Renal cortex interstitium (tissue), 15 donors: ENCODE results near the gene PRDX2. TPM values are rescaled to one million over a fixed set of nuclear protein-coding genes. Genes with fewer than 3 reads are reported as not detected.
"Not testable (repeated sequence)": the region's sequence is repeated elsewhere in the genome, so short reads cannot be mapped to it uniquely, and the experiment has no call there.

Experiments
- DNase-seq, 11 donors: peaks; one replicate each; pipeline ENCODE4 v3.0.0-alpha.2; 2013; ENCODE audit warnings: low read depth in 9 of 11, low spot score in 4 of 11; ENCODE audit errors: extremely low read depth in 1 of 11
- long read RNA-seq, 16 experiments: transcript quantifications; one replicate each; lab custom pipeline, GENCODE V29; 2026
- polyA plus RNA-seq, 3 donors: library from polyadenylated mRNA; unstranded; fragments of 120-200 nt; gene quantifications; one replicate each; pipeline ENCODE4 v1.2.1, GENCODE V29; 2013; ENCODE audit not compliant: insufficient read length in 3 of 3

PRDX2 gene
- polyA plus RNA-seq: 100 to 1,000 TPM; 283 to 360 (median 327) TPM
- long read RNA-seq, donor 1, transcript PRDX2-201 (6 exons, 987 nt): major isoform, 176 of 242 reads
- long read RNA-seq, donor 1, partial matches to known transcripts: 43 of 242 reads
- long read RNA-seq, donor 1, other reads (novel, unspliced or antisense): 19 of 242 reads
- long read RNA-seq, donor 2, transcript PRDX2-201 (6 exons, 987 nt): major isoform, 190 of 252 reads
- long read RNA-seq, donor 2, partial matches to known transcripts: 51 of 252 reads
- long read RNA-seq, donor 2, other reads (novel, unspliced or antisense): 7 of 252 reads
- long read RNA-seq, donor 3, transcript PRDX2-201 (6 exons, 987 nt): major isoform, 255 of 380 reads
- long read RNA-seq, donor 3, transcript PRDX2-204 (4 exons, 699 nt): minor isoform, 5 of 380 reads
- long read RNA-seq, donor 3, partial matches to known transcripts: 89 of 380 reads
- long read RNA-seq, donor 3, other reads (novel, unspliced or antisense): 30 of 380 reads
- long read RNA-seq, donor 4, transcript PRDX2-201 (6 exons, 987 nt): major isoform, 178 of 259 reads
- long read RNA-seq, donor 4, partial matches to known transcripts: 59 of 259 reads
- long read RNA-seq, donor 4, other reads (novel, unspliced or antisense): 21 of 259 reads
- long read RNA-seq, donor 5: 0 reads
- long read RNA-seq, donor 6, transcript PRDX2-201 (6 exons, 987 nt): major isoform, 158 of 263 reads
- long read RNA-seq, donor 6, partial matches to known transcripts: 78 of 263 reads
- long read RNA-seq, donor 6, other reads (novel, unspliced or antisense): 22 of 263 reads
- long read RNA-seq, donor 7, transcript PRDX2-204 (4 exons, 699 nt): minor isoform, 5 of 333 reads
- long read RNA-seq, donor 7, transcript PRDX2-201 (6 exons, 987 nt): major isoform, 240 of 333 reads
- long read RNA-seq, donor 7, partial matches to known transcripts: 69 of 333 reads
- long read RNA-seq, donor 7, other reads (novel, unspliced or antisense): 17 of 333 reads
- long read RNA-seq, donor 8: 0 reads
- long read RNA-seq, donor 9, transcript PRDX2-201 (6 exons, 987 nt): major isoform, 172 of 253 reads
- long read RNA-seq, donor 9, partial matches to known transcripts: 66 of 253 reads
- long read RNA-seq, donor 9, other reads (novel, unspliced or antisense): 13 of 253 reads
- long read RNA-seq, donor 10, transcript PRDX2-201 (6 exons, 987 nt): major isoform, 212 of 284 reads
- long read RNA-seq, donor 10, partial matches to known transcripts: 58 of 284 reads
- long read RNA-seq, donor 10, other reads (novel, unspliced or antisense): 14 of 284 reads
- long read RNA-seq, donor 11, transcript PRDX2-201 (6 exons, 987 nt): major isoform, 175 of 232 reads
- long read RNA-seq, donor 11, partial matches to known transcripts: 35 of 232 reads
- long read RNA-seq, donor 11, other reads (novel, unspliced or antisense): 21 of 232 reads
- long read RNA-seq, donor 12, transcript PRDX2-201 (6 exons, 987 nt): major isoform, 51 of 72 reads
- long read RNA-seq, donor 12, partial matches to known transcripts: 21 of 72 reads
- long read RNA-seq, donor 12, other reads (novel, unspliced or antisense): 0 of 72 reads
- long read RNA-seq, donor 13: 0 reads
- long read RNA-seq, donor 14, transcript PRDX2-201 (6 exons, 987 nt): major isoform, 161 of 209 reads
- long read RNA-seq, donor 14, partial matches to known transcripts: 46 of 209 reads
- long read RNA-seq, donor 14, other reads (novel, unspliced or antisense): 0 of 209 reads
- long read RNA-seq, donor 15, transcript PRDX2-201 (6 exons, 987 nt): major isoform, 84 of 116 reads
- long read RNA-seq, donor 15, partial matches to known transcripts: 25 of 116 reads
- long read RNA-seq, donor 15, other reads (novel, unspliced or antisense): 5 of 116 reads
- long read RNA-seq, donor 16, transcript PRDX2-201 (6 exons, 987 nt): major isoform, 467 of 656 reads
- long read RNA-seq, donor 16, partial matches to known transcripts: 136 of 656 reads
- long read RNA-seq, donor 16, other reads (novel, unspliced or antisense): 49 of 656 reads

- peak in 1 of 11 donors; percentile 76 for DNase-seq
These were observed at the start of gene PRDX2, which contains the start of gene THSD8 for GRCh38 chr19:12801466-12802266. Gene PRDX2 (minus strand): TSS chr19:12801800. CDS start chr19:12801261, 539 bp downstream. Gene THSD8 (plus strand): TSS chr19:12802069. CDS start chr19:12802072, 3 bp downstream.

DNA sequence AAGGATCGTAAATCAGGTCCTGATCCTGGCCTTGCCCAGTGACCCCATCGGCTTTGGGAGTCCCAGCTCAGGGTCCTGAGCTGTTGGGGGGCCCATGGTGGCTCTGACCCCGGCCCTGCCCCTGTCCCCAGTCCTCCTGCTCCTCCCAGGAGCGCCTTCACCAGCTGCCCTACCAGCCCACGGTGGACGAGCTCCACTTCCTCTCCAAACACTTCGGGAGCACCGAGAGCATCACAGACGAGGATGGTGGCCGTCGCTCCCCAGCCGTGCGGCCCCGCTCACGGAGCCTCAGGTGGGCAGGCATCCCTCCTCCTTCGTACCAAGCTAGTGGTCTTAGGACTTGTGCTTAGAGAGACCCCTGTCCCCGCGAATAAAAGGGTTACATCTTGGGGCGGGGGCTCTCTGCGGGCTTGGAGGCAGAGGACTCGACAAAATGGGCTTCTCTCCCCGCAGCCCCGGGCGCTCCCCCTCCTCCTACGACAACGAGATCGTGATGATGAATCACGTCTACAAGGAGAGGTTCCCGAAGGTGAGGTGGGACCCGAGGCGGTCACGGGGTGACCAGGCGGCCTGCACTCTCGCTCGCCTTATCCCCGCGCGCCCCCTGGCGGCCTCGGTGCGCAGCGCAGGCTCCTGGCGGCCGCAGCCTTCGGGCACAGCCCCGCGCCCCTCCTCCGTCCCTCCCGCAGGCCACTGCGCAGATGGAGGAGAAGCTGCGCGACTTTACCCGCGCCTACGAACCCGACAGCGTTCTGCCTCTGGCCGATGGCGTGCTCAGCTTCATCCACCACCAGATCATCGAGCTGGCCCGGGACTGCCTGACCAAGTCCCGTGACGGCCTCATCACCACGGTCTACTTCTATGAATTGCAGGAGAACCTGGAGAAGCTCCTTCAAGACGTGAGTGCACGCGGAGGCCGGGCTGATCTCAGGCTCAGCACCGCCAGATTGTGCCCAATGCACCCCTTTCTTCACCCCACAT, 45.8 kb upstream of the PRDX2 start:
- DNase-seq: peak in 7 of 11 donors; percentile 54 to 79 (median 73)

DNA sequence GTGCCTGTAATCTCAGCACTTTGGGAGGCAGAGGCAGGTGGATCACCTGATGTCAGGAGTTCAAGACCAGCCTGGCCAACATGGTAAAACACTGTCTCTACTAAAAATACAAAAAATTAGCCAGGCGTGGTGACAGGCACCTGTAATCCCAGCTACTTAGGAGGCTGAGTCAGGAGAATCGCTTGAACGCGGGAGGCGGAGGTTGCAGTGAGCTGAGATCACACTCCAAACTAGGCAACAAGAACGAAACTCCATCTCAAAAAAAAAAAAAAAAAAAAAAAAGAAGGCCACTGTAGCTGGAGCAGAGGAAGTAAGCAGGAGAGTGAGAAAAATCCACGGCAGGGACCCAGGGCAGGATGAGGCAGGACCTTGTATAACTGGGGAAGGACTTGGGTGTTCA, 45.0 kb upstream of the PRDX2 start:
- not testable (repeated sequence) for DNase-seq

DNA sequence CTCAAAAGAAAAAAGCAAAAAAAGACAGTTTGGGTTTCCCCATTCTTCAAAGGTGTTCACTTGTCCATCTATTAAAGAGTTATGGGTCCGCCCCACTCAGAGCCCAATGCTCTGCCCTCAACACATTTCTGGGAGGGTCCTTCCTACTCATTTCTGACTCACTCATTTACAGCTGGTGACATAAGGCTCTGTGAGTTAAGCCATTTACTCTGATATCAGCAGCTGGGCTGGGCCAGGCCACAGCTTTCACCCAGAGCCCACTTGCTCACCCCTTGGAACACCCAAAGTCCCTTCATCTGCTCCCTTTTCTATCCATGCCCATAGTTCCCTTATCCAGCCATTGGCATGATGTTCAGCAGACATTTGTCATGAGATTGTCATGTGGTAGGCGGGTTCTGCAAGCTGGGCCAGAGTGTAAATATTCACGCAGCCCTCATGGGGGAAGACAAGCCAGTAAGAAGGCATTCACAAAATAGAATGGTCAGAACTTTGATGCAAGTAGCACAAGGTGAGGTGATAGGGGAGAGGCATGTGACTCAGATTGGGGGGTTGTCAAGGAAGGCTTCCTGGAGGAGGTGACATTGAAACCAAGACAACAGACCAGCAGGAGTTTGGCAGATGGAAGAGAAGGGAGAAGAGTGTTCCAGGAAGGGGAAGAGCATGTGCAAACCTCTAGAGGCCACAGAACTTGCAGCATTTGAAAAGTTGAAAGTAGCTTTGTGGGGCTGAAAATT, 42.6 kb upstream of the PRDX2 start:
- no peak for DNase-seq

- no peak for DNase-seq
These were observed 41.7 kb upstream of the PRDX2 start for GRCh38 chr19:12843328-12843727.

GRCh38 chr19:12842511-12842910, 40.9 kb upstream of the PRDX2 start:
- no peak for DNase-seq

DNA sequence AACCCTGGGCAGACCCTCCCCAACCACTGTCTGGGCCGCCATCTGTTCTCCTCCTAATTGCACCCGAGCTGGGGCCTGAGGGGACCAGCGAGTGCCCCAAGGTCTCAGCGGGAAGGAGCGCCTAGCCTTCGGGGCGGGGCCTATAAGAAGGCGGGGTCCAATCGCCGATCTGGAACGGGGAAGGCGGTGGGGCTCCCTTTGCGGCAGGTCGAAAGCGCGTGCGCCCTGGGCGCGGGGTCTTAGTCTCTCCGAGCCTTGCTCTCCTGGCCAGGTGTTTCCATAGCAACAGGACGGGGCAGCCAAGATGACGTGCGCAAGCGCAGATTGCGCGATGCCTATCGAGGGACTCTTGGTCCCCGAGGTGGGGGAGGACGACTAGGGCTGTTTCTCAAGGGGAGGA, 39.5 kb upstream of the PRDX2 start:
- DNase-seq: peak in 1 of 11 donors; percentile 49

GRCh38 chr19:12840091-12841079, 38.8 kb upstream of the PRDX2 start:
- peak in 1 of 11 donors; percentile 45 for DNase-seq

DNA sequence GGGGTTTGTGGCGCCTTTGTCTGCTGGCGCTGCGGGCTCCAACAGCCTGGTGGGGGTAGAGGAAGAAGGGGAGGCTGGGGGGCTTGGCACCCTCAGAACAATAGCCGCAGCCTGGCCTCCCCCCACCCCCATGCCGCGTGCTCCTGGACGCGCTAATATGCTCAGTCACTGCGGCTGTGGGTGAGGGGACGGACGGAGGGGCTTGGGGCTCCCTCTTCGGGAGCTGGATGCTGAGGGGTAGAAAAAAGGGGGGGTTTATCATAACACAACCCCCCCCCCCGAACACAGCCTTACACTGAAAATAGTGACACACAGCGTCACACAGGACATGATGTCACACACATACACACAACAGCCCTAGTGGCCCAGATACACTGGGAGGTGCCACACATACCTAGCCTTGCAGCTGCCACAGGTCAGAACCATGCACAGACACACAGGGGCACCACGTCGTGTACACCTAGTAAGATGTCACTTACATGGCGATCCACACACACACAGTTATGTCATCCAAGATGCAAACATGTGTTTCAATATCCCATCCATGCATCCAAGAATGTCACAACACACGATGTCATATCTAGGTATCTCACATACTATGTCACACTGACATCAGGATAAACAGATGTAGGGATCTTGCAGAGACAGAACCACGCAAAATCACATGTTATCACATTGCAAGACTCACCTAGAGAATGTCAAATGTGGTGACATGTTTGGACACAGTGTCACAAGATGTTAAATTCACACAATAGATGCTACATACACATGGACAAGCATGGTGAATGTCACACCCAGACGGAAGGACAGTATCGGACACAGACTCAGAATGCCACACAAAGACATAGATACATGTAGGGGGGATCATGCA, 37.5 kb upstream of the PRDX2 start:
- DNase-seq: no peak

DNA sequence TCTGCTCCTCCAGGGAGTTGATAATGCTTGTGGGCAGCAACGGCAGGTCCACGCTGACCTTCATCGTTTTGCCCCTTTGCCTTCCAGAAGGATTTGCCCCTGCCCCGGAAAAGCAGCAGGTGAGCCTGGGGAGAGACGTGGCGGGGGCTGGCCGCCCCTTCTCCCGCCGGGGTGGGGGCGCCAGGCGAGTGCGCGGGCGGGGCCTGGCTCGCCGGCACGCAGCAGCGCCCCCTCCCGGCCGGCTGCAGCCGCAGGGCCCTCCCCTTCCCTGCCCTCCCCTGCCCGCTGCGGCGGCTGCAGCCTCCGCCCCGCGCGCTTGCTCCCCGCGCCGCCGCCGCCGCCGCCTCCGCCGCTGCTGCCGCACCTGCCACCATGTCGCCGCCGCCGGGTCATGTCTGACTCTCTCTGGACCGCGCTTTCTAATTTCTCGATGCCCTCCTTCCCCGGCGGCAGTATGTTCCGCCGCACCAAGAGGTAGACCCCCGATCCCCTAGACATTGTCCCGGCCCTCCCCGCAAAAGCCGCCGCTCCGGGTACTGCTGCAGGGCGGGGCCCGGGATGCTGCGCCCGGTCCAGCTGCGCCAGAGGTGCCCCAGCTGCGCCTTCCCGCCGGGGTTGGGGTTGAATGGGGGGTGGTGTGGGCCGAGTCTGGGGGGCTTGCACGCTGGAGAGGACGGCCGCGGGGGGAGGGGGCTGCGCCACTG, 36.7 kb upstream of the PRDX2 start, which contains the start of gene MAST1:
MAST1 (plus strand) TSS at position 334 of the 704 bp plus-strand sequence; CDS start at position 392, 58 bp downstream.
- no peak for DNase-seq

GRCh38 chr19:12837225-12837624, 35.6 kb upstream of the PRDX2 start:
- no peak for DNase-seq

DNA sequence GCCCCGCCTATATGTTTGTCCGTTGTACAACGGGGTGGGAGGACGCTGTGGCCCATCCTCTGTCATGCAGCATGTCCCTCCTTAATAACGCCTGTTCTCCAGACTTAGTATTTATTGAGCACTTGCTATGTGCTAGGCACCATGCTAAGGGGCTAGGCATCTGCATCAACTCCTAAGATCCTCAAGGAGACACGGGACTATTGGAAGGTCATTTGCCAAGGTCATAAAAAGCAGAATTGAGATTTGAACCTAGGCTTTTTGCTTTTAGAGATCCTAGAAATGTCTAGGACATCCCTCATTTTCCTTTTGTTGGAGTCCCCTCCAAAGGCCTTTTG, 34.9 kb upstream of the PRDX2 start:
- DNase-seq: no peak
